NCI-H146 treated with DMSO at 0.1 percent for 48 hours (cell line): ENCODE data around the gene TOM1L2.

ENCODE experiments used
- DNase-seq: peaks from one replicate; lab custom pipeline; 2025; ENCODE audit not compliant: unreplicated experiment; lab: John Stamatoyannopoulos, UW

The TOM1L2 gene

DNA sequence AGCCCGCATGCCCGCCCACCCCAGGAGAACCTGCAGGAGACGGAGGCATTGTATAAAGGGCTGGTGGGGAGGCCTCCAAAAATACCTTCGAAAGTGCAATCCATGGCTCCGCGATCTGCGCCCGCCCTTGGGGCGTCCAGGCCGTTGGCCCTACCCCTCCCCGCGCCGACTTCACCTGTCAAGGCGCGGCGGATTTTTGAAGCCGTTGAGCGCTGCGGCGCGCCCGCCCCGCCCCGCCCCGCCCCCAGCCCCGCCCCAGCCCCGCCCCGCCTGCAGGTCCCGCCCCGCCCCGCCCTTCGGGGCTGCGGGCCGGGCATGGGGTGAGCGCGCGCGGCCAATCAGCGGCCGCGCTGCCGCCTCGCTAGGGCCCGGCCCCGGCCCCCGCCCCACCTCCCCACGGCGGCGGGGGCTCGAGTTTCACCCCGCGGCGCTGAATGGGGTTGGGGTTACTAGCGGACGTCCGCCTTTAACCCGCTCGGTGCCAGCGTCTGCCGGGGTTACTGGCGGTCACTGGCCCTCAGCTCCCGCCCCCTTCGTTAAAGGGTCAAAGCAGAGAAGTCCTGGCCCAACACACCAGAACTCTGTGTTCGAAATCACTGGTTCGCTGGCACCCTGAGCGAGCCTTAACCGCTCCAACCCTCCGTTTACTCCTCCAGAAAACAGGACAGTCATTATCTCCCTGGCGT is 148.6 kb downstream of the TOM1L2 start:
- peak; percentile 73 for DNase-seq

DNA sequence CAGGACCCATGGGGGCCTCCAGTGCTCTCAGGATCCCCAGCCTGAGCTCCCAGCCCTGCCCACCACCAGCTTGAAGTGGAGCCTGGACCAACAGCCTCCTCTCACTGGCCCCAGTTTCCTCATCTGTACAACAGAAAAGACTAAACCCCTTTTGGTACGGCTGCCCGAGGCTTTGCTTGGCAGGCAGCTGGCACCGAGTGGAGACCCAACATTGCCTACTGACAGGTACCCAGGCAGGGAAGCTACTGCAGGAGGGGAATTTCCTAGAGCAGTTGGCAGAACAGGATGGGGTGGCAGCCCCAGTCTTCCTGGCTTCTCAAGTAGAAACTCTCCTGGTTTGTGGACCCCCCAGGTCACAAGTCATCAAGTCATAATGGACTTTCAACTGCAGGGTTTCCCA is 149.6 kb downstream of the TOM1L2 start:
- no peak for DNase-seq

DNA sequence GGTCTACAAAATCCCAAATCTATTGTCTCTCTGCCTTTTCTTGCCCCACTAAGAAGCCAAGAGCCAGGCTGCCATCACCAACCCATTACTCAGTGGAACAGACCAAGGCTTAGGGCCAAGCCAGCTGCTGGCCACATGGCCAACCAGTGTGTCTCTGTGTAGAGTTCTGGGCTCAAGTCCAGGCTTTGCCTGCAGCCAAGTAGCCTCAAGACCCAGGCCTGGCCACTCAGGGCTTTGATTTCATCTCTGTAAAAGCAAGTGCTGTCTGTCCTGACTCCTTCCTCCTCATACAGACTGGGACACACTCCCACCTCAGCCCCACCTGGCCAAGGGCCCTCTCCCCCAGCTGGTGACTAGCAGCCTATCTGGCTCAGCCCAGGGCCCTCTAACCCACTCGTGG is 150.0 kb downstream of the TOM1L2 start:
- DNase-seq: no peak

DNA sequence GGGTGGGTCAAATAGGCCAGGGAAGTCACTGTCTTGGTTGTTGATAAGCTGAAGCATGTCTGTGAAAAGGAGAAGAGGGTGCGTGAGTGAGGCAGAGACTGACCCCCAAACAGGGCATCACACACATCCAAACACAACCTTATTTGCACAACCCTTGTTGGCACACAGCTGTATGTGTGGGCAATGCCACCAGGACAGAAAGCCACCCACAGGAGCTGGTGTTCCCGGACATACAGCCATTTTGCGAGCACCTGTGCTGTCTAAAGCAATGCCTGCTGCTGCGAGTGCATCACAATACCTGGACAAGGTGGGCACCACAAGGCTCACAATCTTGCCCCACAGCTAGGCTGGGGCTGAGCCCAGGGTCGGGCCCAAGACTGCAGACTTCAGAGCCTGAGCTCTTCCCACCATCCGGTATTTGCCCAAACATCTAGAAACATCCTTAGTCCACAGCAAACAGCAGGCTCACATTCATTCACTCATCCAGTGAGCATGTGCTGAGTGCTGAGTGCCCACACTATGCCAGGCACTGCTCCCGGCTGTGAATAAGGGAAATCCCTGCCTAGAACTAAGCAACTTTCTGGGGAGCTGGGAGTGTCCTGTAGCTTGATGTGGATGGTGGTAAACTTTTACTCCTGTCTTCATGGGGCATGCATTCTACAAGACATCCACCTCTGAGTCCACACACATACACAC is 151.6 kb downstream of the TOM1L2 start:
- no peak for DNase-seq

DNA sequence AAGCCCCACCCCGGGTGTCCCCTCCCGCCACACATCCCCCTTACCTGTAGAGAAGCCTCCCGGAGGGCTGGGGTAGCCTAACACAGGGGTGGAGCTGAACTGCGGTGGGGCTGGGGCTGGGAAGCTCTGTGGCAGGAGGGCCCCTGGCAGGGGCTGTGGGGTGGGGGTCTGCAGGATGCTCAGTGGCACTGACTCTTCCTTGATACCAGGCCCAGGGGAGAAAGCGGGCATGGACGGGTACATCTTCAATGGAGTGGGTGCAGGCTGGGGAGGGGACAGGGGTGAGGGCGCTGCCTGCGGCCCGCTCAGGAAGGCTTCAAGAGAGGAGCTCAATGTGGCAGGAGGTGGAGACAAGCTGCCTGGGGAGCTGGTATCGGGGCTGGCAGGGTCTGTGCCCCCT is 152.2 kb downstream of the TOM1L2 start:
- DNase-seq: no peak

DNA sequence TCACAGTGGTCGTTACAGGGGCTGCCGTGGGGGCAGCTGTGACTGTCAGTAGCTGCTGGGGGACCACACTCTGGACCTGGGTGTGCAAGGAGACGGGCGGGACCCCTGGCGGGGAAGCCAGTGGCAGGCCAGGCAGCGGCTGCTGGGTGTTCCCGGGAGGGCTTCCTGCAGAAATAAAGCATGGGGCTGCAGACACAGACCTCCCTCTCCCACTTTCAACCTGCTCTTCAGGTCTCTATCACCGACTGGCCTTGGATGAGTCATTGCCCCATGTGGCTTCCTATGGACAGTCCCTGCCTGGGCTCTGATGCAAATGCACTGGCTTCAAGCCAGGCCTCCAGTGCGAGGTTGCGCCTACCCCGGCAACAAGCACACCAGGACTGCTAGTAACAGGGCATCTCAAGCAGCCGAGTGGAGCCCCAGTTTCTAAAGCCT is 152.6 kb downstream of the TOM1L2 start:
- DNase-seq: no peak

DNA sequence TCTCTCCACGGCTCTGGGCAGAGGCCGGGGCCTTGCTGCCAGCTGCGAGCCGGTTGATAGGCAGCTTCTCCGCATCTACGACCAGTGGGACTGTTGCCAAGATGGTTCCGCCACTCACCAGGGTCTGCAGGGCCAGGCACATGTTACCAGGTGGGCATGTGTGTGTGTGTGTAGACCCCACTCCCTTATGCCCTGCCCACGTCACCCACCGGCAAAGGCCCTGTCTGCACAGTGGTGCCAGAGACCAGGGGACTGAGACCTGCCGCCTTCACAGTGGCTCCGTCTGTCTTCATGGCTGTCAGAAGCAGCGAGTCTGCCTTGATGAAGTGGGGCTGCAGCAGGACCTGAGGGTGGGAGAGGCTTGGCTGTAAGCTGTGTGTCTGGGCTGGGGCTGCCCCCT is 153.1 kb downstream of the TOM1L2 start:
- no peak for DNase-seq

DNA sequence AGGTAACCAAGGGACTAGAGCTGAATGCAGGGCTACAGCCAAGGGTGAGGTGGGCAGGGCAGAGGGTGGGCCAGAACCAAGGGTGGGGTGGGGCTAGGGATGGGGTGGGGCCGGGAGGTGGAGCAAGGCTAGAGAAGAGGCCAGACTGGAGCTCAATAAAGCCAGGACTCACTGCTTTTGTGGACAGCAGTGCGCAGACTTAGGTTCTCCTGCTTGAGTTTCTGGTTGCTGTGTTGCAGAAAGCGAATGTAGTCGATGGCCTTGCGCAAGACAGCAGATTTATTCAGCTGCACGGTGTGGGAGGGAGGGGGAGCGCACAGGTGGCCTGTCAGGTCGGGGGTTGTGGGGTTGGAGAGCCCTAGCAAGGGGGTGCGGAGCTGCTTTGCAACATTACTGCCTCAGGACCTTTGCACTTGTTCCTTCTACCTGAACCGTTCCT is 154.1 kb downstream of the TOM1L2 start:
- DNase-seq: no peak

DNA sequence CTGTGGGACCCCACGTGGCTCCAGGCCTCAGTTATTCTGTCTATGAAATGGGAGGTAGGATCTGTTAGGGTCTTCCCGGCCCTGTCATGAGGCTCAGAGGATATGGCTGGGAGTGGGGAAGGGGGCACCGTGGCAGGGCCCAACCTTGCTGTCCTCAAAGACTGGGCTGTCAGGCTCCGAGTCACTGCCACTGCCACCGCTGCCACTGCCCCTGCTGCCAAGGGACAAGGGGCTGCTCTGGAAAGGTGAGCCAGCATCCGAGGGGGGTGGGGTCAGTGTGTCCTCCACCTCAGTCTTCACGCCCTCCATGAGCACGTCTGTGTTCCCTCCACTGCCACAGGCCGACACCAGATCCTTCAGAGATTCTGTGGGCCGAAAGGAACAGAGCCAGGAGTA is 154.7 kb downstream of the TOM1L2 start:
- no peak for DNase-seq

DNA sequence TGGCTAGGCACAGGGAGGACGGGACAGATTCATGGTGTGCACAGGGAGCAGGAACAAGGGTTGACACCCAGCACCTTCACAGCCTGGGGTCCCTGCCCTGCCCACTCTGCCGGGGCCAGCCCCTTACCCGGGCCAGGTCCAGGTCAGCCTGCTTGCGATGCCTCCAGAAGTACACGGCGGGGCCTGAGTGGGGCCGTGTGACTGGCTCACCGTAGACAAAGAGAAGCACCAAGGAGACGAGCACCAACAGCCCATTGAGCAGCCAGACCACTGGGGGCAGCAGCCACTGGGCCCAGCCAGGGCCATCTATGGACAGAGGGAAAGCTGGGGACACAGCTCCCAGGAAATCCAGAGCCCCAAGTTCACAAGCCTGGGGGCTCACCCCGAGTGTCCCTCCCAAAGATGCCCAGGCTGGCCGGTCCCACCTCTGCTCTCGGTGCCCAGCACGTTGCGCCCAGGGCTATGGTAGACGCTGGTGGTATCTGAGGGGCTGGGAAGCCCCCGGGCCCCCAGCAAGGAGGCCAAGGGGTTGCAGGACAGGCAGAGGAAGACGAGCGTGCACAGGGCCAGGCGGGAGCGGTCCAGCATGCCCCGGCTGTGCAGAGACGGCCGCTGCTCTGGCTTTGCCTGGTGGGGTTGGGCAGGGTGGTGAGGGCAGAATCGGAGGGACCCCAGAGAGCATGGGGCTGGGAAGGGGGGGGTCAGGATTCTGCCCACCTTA is 155.2 kb downstream of the TOM1L2 start:
- DNase-seq: no peak

DNA sequence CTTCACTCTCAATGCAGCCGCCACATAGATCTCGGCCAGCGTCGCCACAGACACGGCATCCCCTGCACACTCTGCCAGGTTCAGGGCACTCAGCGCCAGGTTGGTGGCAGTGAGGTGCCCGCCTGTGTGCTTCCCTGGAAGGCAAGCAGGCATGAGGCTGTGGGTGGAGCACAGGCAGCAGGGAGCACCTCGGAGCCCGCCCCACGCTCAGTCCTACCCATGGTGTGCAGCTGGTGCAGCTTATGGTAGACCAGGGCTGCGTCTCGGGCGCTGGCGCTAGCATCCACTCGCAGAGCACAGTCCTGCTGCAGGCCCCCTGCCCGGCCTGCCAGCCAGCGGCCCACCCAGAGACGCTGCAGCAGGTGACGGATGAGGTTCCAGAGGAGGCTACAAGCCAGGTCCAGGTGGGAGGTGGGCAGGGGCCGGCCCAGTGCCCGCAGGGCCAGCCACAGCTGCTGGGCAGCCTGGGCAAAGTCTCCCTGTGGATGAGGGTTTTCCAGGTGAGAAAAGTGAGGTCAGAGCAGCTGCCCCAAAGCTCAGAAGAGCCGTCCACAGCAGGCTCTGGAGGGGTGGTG is 155.9 kb downstream of the TOM1L2 start:
- no peak for DNase-seq

DNA sequence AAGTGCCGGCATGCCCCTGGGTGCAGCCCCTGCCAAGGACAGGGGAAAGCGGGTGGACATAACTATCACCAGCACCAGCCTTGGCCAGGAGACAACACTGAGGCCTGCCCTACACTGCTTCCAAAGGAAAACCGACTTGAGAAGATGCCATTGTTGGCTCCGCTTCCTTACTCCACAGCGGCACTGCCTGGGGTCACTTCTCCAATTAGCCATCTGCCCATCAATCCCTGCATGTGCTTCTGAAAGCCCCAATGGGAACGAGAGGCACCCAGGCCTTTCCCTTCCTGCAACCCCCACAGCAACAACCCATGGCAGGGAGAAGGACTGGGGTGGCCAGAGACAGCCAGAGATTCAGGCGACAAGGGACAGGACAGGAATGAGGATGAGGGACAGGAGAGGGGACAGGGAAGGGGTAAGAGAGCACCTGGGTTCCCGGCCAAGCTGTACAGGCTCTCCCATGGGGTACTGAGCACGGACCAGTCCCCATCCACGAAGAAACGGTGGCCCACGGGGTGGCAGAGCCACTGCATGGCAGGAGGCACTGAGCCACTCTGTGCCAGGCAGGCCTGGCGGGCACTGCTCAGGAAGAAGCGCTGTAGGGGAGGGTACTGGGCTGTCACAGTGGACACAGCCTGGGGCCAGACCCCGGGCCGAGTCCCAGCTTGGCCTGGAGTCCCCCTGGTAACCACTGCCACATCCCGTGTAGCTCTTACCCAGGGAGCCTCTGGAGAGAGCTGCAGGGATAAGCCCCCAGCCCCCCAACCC is 156.6 kb downstream of the TOM1L2 start:
- DNase-seq: no peak

DNA sequence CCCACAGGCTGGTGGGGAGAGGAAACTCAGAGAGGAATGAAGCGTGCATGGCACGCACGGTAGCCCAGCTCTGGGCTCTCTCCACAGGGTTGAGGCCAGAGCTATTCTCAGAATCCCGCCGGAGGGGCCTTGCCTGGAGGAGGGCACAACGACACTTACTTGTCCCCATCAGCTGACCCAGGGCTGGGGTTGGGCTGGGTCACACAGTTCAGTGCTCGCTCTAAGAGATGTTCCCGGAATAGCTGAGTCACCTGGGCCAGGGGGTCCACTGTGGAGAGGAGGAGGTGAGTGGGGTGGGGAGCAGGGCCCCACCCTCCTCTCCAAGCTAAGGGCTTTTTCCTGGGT is 157.2 kb downstream of the TOM1L2 start:
- DNase-seq: no peak

DNA sequence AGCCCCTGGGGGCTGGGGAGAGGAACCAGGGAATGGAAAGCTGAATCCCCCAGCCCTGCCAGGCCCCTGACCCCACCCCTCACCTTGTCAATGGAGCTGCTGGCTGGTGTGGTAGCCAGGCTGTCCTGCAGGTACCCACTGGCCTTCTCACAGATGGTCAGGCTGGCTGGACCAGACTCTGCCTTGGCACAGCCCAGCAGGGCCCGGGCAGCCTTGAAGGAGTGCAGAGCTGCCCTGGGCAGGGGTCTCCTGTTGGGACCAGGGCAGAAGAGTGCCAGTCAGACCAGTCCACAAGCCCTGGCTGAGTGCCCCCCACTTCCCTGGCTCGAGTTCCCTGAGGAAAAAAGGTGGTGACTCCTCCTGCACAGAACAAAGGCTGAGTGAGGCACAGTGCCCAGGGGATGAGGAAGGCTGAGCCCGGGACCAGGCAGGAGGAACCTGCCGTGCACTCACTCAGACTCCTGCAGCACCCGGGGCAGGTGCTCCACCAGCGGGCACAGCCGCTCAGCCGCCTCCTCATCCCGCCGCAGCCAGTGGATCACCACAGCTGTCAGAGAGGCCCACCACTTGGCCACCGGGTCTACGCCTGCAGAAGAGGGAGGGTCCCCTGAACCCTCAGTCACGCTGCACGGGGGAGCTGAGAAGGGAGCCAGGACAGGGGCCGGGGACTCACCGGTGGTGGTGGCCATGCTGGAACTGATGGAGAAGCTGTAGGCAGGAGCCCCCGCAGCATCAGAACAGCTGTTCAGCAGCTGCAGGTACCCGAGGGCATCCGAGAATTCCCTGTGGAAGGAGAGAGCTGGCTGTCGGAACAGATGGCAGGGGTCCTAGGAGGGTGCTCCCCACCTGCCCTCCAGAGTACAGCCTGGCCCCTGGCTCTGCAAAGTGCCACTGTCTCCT is 157.8 kb downstream of the TOM1L2 start:
- no peak for DNase-seq

DNA sequence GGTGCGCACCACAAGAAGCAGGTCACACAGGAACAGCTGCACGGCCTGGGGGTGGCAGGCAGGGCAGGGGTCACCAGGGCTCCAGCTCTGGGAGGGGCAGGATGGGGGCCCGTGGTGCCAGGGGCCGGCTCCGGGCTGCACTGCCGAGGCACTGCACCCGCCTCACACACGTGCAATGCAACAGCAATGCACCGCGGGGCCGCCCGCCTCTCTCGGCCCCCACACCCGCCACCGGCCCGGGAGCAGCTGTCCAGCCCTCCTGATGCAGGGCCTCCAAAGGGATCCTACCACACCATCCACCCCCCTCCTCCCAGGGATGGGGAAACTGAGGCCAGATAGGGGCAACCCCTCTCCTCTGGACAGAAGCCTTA is 158.5 kb downstream of the TOM1L2 start:
- no peak for DNase-seq

DNA sequence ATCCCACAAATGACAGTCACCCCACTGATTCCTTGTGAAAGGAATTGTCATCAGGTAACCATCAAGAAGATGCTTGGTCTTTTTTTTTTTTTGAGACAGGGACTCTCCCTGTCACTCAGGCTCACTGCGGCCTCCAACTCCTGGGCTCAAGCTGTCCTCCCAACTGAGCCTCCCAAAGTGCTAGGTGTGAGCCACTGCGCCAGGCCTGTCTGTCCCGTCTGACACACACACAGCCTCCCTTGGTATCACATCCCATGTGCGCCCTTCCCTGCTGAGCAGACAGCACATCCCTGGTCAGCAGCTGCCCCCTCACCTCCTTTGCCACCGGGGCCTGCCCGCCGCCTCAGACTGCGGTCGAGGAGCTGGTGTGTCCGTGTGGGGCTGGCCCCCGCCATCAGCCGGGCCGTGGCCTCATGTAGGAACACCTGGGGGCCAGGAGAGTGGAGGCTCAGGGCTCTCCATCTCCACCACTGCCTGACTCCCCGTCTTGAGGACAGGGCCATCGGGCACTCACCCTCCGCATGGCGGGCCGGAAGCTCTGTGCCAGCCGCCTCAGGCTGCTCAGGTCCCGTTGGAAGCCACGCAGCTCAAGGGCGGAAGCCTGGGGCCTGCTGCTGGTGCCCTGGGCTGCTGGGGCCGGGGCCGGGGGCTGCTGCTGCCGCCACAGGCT is 159.0 kb downstream of the TOM1L2 start:
- no peak for DNase-seq

DNA sequence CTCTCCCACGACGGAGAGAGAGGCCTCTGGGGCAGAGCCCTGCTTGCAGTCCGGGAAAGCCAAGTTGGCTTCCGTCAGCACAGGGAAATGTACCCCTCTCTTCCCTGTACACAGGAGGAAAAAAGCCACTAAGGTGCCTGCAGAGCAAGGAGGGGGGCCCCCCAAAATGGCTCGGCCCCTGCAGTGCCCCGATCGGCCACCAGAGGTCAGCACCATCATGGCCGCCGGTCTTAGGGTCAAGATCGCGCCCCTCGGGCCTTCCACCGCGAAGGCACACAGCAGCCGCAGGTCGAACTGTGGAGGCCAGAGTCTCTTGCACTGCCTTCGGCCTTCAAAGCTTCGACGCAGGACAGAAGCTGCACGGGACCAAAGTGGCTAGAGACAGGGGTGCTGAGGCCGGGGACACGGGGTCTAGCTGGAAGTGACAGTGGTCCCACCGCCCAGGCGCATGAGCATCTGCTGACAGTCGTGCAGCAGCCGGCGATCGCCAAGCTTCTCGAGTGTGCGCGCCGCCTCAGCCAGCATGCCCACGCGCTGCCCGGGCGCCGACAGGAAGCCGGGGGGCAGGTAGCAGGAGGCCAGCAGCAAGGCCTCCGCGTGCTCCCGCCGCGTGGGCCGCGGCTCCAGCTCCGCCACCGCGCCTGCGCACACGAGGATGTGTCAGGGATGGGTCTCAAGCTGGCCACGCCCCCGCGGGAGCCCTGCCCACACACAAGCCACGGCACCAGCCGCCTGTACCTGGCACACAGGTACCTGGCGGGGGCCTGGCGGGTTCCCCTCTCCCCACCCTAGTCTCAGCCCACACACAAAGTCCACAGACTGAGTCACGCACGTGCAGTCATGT is 159.8 kb downstream of the TOM1L2 start:
- DNase-seq: no peak

DNA sequence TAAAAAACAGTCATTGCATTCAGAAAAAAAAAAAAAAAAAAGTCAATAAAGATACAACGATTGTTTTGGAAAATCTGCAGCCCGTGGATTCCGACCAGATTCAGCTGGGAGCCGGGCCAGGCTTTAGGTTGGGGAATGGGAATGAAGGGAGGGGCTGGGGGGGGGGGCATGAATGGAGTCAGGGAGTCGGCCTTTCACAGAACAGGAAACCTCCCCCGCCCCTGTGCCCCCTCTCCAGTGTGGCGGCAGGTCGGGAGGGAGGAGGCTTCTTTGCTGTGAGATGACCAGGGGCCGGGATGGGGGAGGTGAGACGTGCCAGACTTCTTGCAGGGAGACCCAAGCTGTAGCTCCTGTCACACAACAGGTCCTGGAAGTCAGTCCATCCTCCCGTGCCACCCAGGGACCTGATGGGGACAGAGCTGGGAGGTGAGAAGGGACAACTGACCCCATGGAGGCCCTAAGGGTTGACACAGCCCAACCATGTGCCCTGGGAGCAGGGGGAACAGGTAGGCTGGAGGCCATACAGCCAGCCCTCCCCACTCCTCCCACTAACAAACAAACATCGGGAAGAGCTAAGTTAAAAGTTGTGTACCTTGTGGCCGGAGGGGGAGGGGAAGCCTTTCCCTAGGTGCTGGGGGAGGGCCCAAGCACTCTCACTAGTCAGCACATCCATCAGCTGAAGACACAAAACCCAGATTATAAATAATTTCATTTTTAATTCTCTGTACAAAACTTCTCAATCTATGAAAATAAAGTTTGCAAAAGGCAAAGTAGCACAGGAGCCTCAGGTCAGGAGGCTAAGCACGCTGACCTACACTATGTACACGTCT is 160.6 kb downstream of the TOM1L2 start:
- no peak for DNase-seq
